HEK293 (cell line): ENCODE results near the gene TRMT112.

Experiments used
- CTCF ChIA-PET: fragments of 350-600 bp; formaldehyde crosslinking; extraction: SDS; loops from one replicate; lab custom pipeline; 2021; ENCODE audit warnings: antibody characterized with exemption; lab: Yijun Ruan, JAX
- POLR2A ChIA-PET: fragments of 300-600 bp; formaldehyde crosslinking; extraction: SDS; loops from one replicate; lab custom pipeline; 2020; ENCODE audit warnings: antibody characterized with exemption, inconsistent platforms; lab: Yijun Ruan, JAX
- H3K27ac ChIP-seq: fragments of 200-500 bp; sonication (Bioruptor generic); 2 replicates; pipeline ENCODE4 v1.5.1; 2014; ENCODE audit warnings: low read depth, low read length, control low read depth, inconsistent platforms; ENCODE audit errors: extremely low read depth
- H3K36me3 ChIP-seq, 2 experiments: fragments of 200-500 bp in 1 of 2; sonication (Bioruptor generic) in 1 of 2; 1 replicate in 1 of 2; 2 replicates in 1 of 2; pipeline ENCODE4 v1.5.1; 2014 to 2017; ENCODE audit warnings: inconsistent platforms in 2 of 2, low read length in 2 of 2; ENCODE audit not compliant: control insufficient read depth in 2 of 2, insufficient read depth in 1 of 2
- H3K4me1 ChIP-seq: fragments of 200-500 bp; sonication (Bioruptor generic); 2 replicates; pipeline ENCODE4 v1.5.1; 2014; ENCODE audit warnings: mild to moderate bottlenecking, low read length, inconsistent platforms; ENCODE audit not compliant: control insufficient read depth, insufficient read depth
- H3K4me3 ChIP-seq: 2 replicates; pipeline ENCODE4 v1.5.1; 2011; ENCODE audit warnings: low read depth, mild to moderate bottlenecking, control low read depth, low read length, moderate library complexity
- H3K9me3 ChIP-seq: fragments of 200-500 bp; sonication (Bioruptor generic); 2 replicates; pipeline ENCODE4 v1.5.1; 2014; ENCODE audit warnings: low read depth, low read length, inconsistent platforms; ENCODE audit not compliant: control insufficient read depth, insufficient read depth
- BCL6B ChIP-seq: fragments of 450-650 bp; formaldehyde crosslinking; IDR thresholded peaks from 2 replicates; pipeline ENCODE4 v1.5.1; 2017; ENCODE audit warnings: missing biosample characterization, missing genetic modification characterization
- GFI1B ChIP-seq: fragments of 450-650 bp; formaldehyde crosslinking; IDR thresholded peaks from 2 replicates; pipeline ENCODE4 v1.5.1; 2016; ENCODE audit warnings: missing biosample characterization, missing genetic modification characterization
- GLI4 ChIP-seq: fragments of 450-650 bp; formaldehyde crosslinking; IDR thresholded peaks from 2 replicates; pipeline ENCODE4 v1.5.1; 2016; ENCODE audit warnings: missing biosample characterization, missing genetic modification characterization
- GLIS2 ChIP-seq: fragments of 450-650 bp; formaldehyde crosslinking; IDR thresholded peaks from 2 replicates; pipeline ENCODE4 v1.5.1; 2016; ENCODE audit warnings: missing biosample characterization, missing genetic modification characterization
- PRDM1 ChIP-seq: fragments of 450-650 bp; formaldehyde crosslinking; IDR thresholded peaks from 2 replicates; pipeline ENCODE4; 2016; ENCODE audit warnings: missing biosample characterization, missing genetic modification characterization
- SETDB1 ChIP-seq: IDR thresholded peaks from one replicate; pipeline ENCODE4 v1.6.1; 2017; ENCODE audit warnings: mild to moderate bottlenecking, low read length, moderate library complexity, mixed read lengths; ENCODE audit not compliant: insufficient read length
- ZBTB48 ChIP-seq: fragments of 450-650 bp; formaldehyde crosslinking; IDR thresholded peaks from 2 replicates; pipeline ENCODE4 v1.5.1; 2016; ENCODE audit warnings: missing biosample characterization, missing genetic modification characterization
- ZBTB49 ChIP-seq: fragments of 450-650 bp; formaldehyde crosslinking; IDR thresholded peaks from 2 replicates; pipeline ENCODE4 v1.5.1; 2016; ENCODE audit warnings: missing biosample characterization, missing genetic modification characterization, low read depth
- ZNF146 ChIP-seq: fragments of 450-650 bp; formaldehyde crosslinking; IDR thresholded peaks from 2 replicates; pipeline ENCODE4 v1.5.1; 2016; ENCODE audit warnings: missing biosample characterization, missing genetic modification characterization
- ZNF239 ChIP-seq: fragments of 450-650 bp; formaldehyde crosslinking; IDR thresholded peaks from 2 replicates; pipeline ENCODE4 v1.5.1; 2016; ENCODE audit warnings: missing biosample characterization, missing genetic modification characterization
- ZNF423 ChIP-seq: fragments of 450-650 bp; formaldehyde crosslinking; IDR thresholded peaks from 2 replicates; pipeline ENCODE4 v1.5.1; 2016; ENCODE audit warnings: missing biosample characterization, missing genetic modification characterization
- ZNF555 ChIP-seq: fragments of 450-650 bp; formaldehyde crosslinking; conservative IDR thresholded peaks from 2 replicates; pipeline ENCODE4 v1.5.1; 2017; ENCODE audit warnings: missing biosample characterization, mild to moderate bottlenecking, missing genetic modification characterization, inconsistent platforms
- ZNF596 ChIP-seq: fragments of 450-650 bp; IDR thresholded peaks from 2 replicates; pipeline ENCODE4 v1.5.0; 2018; ENCODE audit warnings: missing biosample characterization, mild to moderate bottlenecking, missing genetic modification characterization, moderate library complexity
- ZNF600 ChIP-seq: fragments of 450-650 bp; formaldehyde crosslinking; IDR thresholded peaks from 2 replicates; pipeline ENCODE4 v1.5.1; 2016; ENCODE audit warnings: missing biosample characterization, missing genetic modification characterization
- ZNF654 ChIP-seq: fragments of 450-650 bp; formaldehyde crosslinking; IDR thresholded peaks from 2 replicates; pipeline ENCODE4 v1.5.1; 2016; ENCODE audit warnings: low read depth, missing biosample characterization, missing genetic modification characterization
- ZNF660 ChIP-seq: fragments of 450-650 bp; IDR thresholded peaks from 2 replicates; pipeline ENCODE4 v1.5.1; 2018; ENCODE audit warnings: missing biosample characterization, mild to moderate bottlenecking, missing genetic modification characterization
- ZNF777 ChIP-seq: fragments of 450-650 bp; formaldehyde crosslinking; IDR thresholded peaks from 2 replicates; pipeline ENCODE4 v1.5.1; 2017; ENCODE audit warnings: missing biosample characterization, missing genetic modification characterization, borderline replicate concordance
- ZNF791 ChIP-seq: fragments of 450-650 bp; formaldehyde crosslinking; IDR thresholded peaks from 2 replicates; pipeline ENCODE4 v1.5.1; 2016; ENCODE audit warnings: missing biosample characterization, missing genetic modification characterization
- ZNF837 ChIP-seq: fragments of 450-650 bp; formaldehyde crosslinking; IDR thresholded peaks from 2 replicates; pipeline ENCODE4 v1.5.1; 2016; ENCODE audit warnings: missing biosample characterization, missing genetic modification characterization
- ZSCAN23 ChIP-seq: fragments of 450-650 bp; formaldehyde crosslinking; IDR thresholded peaks from 2 replicates; pipeline ENCODE4 v1.5.1; 2016; ENCODE audit warnings: missing biosample characterization, missing genetic modification characterization
- TF ChIP-seq, protein P1 (sequence below): fragments of 450-650 bp; formaldehyde crosslinking; IDR thresholded peaks from 2 replicates; pipeline ENCODE4 v1.5.1; 2016; ENCODE audit warnings: missing biosample characterization, missing genetic modification characterization
- TF ChIP-seq, protein P2 (sequence below): fragments of 450-650 bp; formaldehyde crosslinking; IDR thresholded peaks from 2 replicates; pipeline ENCODE4 v1.5.1; 2016; ENCODE audit warnings: missing biosample characterization, missing genetic modification characterization
- TF ChIP-seq, protein P3 (sequence below): fragments of 450-650 bp; formaldehyde crosslinking; IDR thresholded peaks from 2 replicates; pipeline ENCODE4 v1.5.1; 2016; ENCODE audit warnings: missing biosample characterization, missing genetic modification characterization
- TF ChIP-seq, protein P4 (sequence below): fragments of 450-650 bp; formaldehyde crosslinking; IDR thresholded peaks from 2 replicates; pipeline ENCODE4 v1.5.1; 2016; ENCODE audit warnings: missing biosample characterization, missing genetic modification characterization
- TF ChIP-seq, protein P5 (sequence below): fragments of 450-650 bp; formaldehyde crosslinking; IDR thresholded peaks from 2 replicates; pipeline ENCODE4 v1.5.1; 2016; ENCODE audit warnings: missing biosample characterization, missing genetic modification characterization

The TRMT112 gene

DNA sequence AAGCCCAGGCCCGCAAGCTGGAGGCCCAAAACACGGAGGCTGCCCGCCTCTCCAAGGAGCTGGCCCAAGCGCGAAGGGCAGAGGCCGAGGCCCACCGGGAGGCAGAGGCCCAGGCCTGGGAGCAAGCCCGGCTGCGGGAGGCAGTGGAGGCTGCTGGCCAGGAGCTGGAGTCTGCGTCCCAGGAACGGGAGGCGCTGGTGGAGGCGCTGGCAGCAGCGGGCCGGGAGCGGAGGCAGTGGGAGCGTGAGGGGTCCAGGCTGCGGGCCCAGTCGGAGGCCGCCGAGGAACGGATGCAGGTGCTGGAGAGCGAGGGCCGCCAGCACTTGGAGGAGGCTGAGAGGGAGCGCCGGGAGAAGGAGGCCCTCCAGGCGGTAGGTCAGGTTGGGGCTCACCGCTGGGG is 27.4 kb upstream of the TRMT112 start:
- Histone ChIP-seq H3K36me3 (no peaks in the 10 kb centered on the region), H3K4me3 (no peak overlapping the region)
- CTCF ChIA-PET, result interaction anchor here (0.6 to 7.9 kb wide), 8 partner anchors 9 to 307 kb away, joined by 3 to 86 read pairs (median 4); partner anchors contain the start of genes PRDX5 and TRMT112

GRCh38 chr11:64343767-64344559 is 26.6 kb upstream of the TRMT112 start:
- H3K4me3 ChIP-seq, result no peak overlapping the region
- H3K36me3 ChIP-seq, result no peaks in the 10 kb centered on the region
- H3K4me1 ChIP-seq, result no peaks in the 10 kb centered on the region
- ChIA-PET POLR2A (interaction anchor here (1.7 kb wide), 1 partner anchor 26 kb away, joined by 4 read pairs; the partner anchor contains the start of genes PRDX5 and TRMT112), CTCF (interaction anchor here (0.6 to 7.9 kb wide), 12 partner anchors 11 to 139 kb away, joined by 3 to 86 read pairs (median 4); partner anchors contain the start of genes ESRRA, PLCB3, PRDX5 and TRMT112)
- no peaks in the 10 kb centered on the region for H3K9me3 ChIP-seq
- TF ChIP-seq ZNF660 (tag by site-specific recombination) (no peak), PRDM1 (tag by site-specific recombination) (no peak), ZNF791 (tag by site-specific recombination) (no peak), ZNF654 (tag by site-specific recombination) (peak; percentile 26), ZBTB49 (no peak)
- TF ChIP-seq, protein P1, sequence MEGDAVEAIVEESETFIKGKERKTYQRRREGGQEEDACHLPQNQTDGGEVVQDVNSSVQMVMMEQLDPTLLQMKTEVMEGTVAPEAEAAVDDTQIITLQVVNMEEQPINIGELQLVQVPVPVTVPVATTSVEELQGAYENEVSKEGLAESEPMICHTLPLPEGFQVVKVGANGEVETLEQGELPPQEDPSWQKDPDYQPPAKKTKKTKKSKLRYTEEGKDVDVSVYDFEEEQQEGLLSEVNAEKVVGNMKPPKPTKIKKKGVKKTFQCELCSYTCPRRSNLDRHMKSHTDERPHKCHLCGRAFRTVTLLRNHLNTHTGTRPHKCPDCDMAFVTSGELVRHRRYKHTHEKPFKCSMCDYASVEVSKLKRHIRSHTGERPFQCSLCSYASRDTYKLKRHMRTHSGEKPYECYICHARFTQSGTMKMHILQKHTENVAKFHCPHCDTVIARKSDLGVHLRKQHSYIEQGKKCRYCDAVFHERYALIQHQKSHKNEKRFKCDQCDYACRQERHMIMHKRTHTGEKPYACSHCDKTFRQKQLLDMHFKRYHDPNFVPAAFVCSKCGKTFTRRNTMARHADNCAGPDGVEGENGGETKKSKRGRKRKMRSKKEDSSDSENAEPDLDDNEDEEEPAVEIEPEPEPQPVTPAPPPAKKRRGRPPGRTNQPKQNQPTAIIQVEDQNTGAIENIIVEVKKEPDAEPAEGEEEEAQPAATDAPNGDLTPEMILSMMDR (tag by site-specific recombination), result 0 out of 2 replicates have a peak, but pooled peaks have one; percentile 20
- H3K27ac ChIP-seq, result no peak overlapping the region

More for the DNA sequence above, 27.4 kb upstream of the TRMT112 start:
- no peak overlapping the region for H3K27ac ChIP-seq
- TF ChIP-seq GFI1B (tag by site-specific recombination) (no peak), ZBTB48 (tag by site-specific recombination) (no peak), ZNF423 (tag by site-specific recombination) (no peak), ZNF239 (tag by site-specific recombination) (no peak), ZNF146 (no peak), SETDB1 (no peak), GLIS2 (tag by site-specific recombination) (no peak), ZNF837 (no peak), ZNF596 (no peak), GLI4 (tag by site-specific recombination) (no peak), ZNF600 (tag by site-specific recombination) (no peak), ZSCAN23 (tag by site-specific recombination) (no peak), ZNF555 (tag by site-specific recombination) (no peak), ZNF777 (tag by site-specific recombination) (no peak), BCL6B (no peak)
- TF ChIP-seq, protein P2, sequence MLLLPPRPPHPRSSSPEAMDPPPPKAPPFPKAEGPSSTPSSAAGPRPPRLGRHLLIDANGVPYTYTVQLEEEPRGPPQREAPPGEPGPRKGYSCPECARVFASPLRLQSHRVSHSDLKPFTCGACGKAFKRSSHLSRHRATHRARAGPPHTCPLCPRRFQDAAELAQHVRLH (tag by site-specific recombination), result no peak
- TF ChIP-seq, protein P3, sequence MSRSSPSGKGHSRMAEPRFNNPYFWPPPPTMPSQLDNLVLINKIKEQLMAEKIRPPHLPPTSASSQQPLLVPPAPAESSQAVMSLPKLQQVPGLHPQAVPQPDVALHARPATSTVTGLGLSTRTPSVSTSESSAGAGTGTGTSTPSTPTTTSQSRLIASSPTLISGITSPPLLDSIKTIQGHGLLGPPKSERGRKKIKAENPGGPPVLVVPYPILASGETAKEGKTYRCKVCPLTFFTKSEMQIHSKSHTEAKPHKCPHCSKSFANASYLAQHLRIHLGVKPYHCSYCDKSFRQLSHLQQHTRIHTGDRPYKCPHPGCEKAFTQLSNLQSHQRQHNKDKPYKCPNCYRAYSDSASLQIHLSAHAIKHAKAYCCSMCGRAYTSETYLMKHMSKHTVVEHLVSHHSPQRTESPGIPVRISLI, result no peak
- TF ChIP-seq, protein P4, sequence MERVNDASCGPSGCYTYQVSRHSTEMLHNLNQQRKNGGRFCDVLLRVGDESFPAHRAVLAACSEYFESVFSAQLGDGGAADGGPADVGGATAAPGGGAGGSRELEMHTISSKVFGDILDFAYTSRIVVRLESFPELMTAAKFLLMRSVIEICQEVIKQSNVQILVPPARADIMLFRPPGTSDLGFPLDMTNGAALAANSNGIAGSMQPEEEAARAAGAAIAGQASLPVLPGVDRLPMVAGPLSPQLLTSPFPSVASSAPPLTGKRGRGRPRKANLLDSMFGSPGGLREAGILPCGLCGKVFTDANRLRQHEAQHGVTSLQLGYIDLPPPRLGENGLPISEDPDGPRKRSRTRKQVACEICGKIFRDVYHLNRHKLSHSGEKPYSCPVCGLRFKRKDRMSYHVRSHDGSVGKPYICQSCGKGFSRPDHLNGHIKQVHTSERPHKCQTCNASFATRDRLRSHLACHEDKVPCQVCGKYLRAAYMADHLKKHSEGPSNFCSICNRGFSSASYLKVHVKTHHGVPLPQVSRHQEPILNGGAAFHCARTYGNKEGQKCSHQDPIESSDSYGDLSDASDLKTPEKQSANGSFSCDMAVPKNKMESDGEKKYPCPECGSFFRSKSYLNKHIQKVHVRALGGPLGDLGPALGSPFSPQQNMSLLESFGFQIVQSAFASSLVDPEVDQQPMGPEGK (tag by site-specific recombination), result no peak
- TF ChIP-seq, protein P5, sequence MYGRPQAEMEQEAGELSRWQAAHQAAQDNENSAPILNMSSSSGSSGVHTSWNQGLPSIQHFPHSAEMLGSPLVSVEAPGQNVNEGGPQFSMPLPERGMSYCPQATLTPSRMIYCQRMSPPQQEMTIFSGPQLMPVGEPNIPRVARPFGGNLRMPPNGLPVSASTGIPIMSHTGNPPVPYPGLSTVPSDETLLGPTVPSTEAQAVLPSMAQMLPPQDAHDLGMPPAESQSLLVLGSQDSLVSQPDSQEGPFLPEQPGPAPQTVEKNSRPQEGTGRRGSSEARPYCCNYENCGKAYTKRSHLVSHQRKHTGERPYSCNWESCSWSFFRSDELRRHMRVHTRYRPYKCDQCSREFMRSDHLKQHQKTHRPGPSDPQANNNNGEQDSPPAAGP (tag by site-specific recombination), result no peak
- POLR2A ChIA-PET, result interaction anchor here (1.7 kb wide), 1 partner anchor 27 kb away, joined by 4 read pairs; the partner anchor contains the start of genes PRDX5 and TRMT112
- H3K9me3 ChIP-seq, result no peaks in the 10 kb centered on the region
- no peaks in the 10 kb centered on the region for H3K4me1 ChIP-seq
